Ishikawa (cell line): ENCODE results near the gene GUCD1.

ENCODE experiments used
- CEBPB ChIP-seq: IDR thresholded peaks from 2 replicates; pipeline ENCODE4 v1.6.1; 2012
- CREB1 ChIP-seq: IDR thresholded peaks from 2 replicates; pipeline ENCODE4 v1.6.1; 2012; ENCODE audit warnings: low read depth
- EP300 ChIP-seq: IDR thresholded peaks from 2 replicates; pipeline ENCODE4 v1.6.1; 2012; ENCODE audit warnings: borderline replicate concordance
- FOXM1 ChIP-seq: IDR thresholded peaks from 2 replicates; pipeline ENCODE4 v1.6.1; 2012; ENCODE audit warnings: low read depth, borderline replicate concordance
- MAX ChIP-seq: IDR thresholded peaks from 2 replicates; pipeline ENCODE4 v1.6.1; 2012
- NFIC ChIP-seq: IDR thresholded peaks from 2 replicates; pipeline ENCODE4 v1.6.1; 2012
- RAD21 ChIP-seq: IDR thresholded peaks from 2 replicates; pipeline ENCODE4 v1.6.1; 2012; ENCODE audit warnings: low read depth
- REST ChIP-seq: IDR thresholded peaks from 2 replicates; pipeline ENCODE4 v1.6.1; 2012; ENCODE audit warnings: low read depth, mild to moderate bottlenecking
- TAF1 ChIP-seq: IDR thresholded peaks from 2 replicates; pipeline ENCODE4 v1.6.1; 2012; ENCODE audit warnings: low read depth, mild to moderate bottlenecking
- TCF12 ChIP-seq: IDR thresholded peaks from 2 replicates; pipeline ENCODE4 v1.6.1; 2012; ENCODE audit warnings: low read depth
- TEAD4 ChIP-seq: IDR thresholded peaks from 2 replicates; pipeline ENCODE4 v1.6.1; 2012
- USF1 ChIP-seq: IDR thresholded peaks from 2 replicates; pipeline ENCODE4 v1.6.1; 2012
- YY1 ChIP-seq: IDR thresholded peaks from 2 replicates; pipeline ENCODE4 v1.6.1; 2012; ENCODE audit warnings: low read depth
- ZBTB7A ChIP-seq: IDR thresholded peaks from 2 replicates; pipeline ENCODE4 v1.6.1; 2012; ENCODE audit warnings: low read depth

GUCD1 gene

GRCh38 chr22:24543185-24543601 lies 11.7 kb downstream of the GUCD1 start:
- no peak for TF ChIP-seq USF1
- TF ChIP-seq YY1: no peak
- TF ChIP-seq TEAD4: no peak
- no peak for TF ChIP-seq TCF12
- TF ChIP-seq NFIC: no peak

GRCh38 chr22:24542641-24543040 lies 12.3 kb downstream of the GUCD1 start:
- TF ChIP-seq REST (no peak), MAX (no peak), YY1 (no peak), USF1 (no peak), CEBPB (no peak), TEAD4 (no peak), NFIC (no peak), RAD21 (no peak), TAF1 (no peak)

- no peak for TF ChIP-seq USF1
- no peak for TF ChIP-seq REST
- no peak for TF ChIP-seq MAX
These were observed 13.0 kb downstream of the GUCD1 start for GRCh38 chr22:24541681-24542515.

- no peak for TF ChIP-seq USF1
- TF ChIP-seq EP300: no peak
- TF ChIP-seq NFIC: no peak
- no peak for TF ChIP-seq CEBPB
These were observed 14.5 kb downstream of the GUCD1 start for GRCh38 chr22:24540470-24540869.

GRCh38 chr22:24536089-24536488 lies 18.8 kb downstream of the GUCD1 start:
- no peak for TF ChIP-seq EP300
- TF ChIP-seq REST: no peak
- TF ChIP-seq YY1: no peak
- TF ChIP-seq USF1: no peak
- no peak for TF ChIP-seq FOXM1
- no peak for TF ChIP-seq TEAD4
- TF ChIP-seq ZBTB7A: no peak
- TF ChIP-seq TCF12: no peak
- no peak for TF ChIP-seq NFIC
- no peak for TF ChIP-seq CEBPB
- TF ChIP-seq CREB1: no peak
- TF ChIP-seq MAX: no peak
- no peak for TF ChIP-seq TAF1
